Type B pancreatic cell (in vitro differentiated cells): ENCODE measurements around the gene SEPTIN6. TPM values are rescaled to one million over a fixed set of nuclear protein-coding genes. Genes with fewer than 3 reads are reported as not detected.

Experiments used
- DNase-seq: peaks from one replicate; pipeline ENCODE4 v3.0.0; 2021; ENCODE audit warnings: mixed read lengths; ENCODE audit not compliant: unreplicated experiment; ENCODE audit errors: extremely low spot score
- H3K27ac Mint-ChIP-seq: 2 replicates; pipeline ENCODE4 v1.8.0; 2021; ENCODE audit warnings: mild to moderate bottlenecking, mixed read lengths
- H3K27me3 Mint-ChIP-seq: 2 replicates; pipeline ENCODE4 v1.8.0; 2021; ENCODE audit warnings: mixed read lengths
- H3K36me3 Mint-ChIP-seq: 2 replicates; pipeline ENCODE4 v1.8.0; 2021; ENCODE audit warnings: mixed read lengths
- H3K4me1 Mint-ChIP-seq: one replicate; pipeline ENCODE4 v1.8.0; 2021; ENCODE audit warnings: mixed read lengths; ENCODE audit not compliant: unreplicated experiment
- H3K4me3 Mint-ChIP-seq: 2 replicates; pipeline ENCODE4 v1.8.0; 2021; ENCODE audit warnings: mild to moderate bottlenecking, mixed read lengths
- H3K9me3 Mint-ChIP-seq: 2 replicates; pipeline ENCODE4 v1.8.0; 2021; ENCODE audit warnings: mixed read lengths
- CTCF ChIP-seq: fragments of 200-600 bp; sonication (generic); conservative IDR thresholded peaks from 2 replicates; pipeline ENCODE4 v1.5.0; 2021; ENCODE audit warnings: antibody characterized with exemption, mild to moderate bottlenecking
- total RNA-seq: library from RNA; stranded (reverse); gene quantifications from 2 replicates; pipeline ENCODE4 v1.2.1, GENCODE V29; 2021; ENCODE audit warnings: low replicate concordance

SEPTIN6 gene
- total RNA-seq, 1 donor from 2014 or later: 70.2 TPM

- Mint-ChIP-seq H3K27me3 (peaks cover 6% of the 10 kb centered on the region), H3K36me3 (no peaks in the 10 kb centered on the region), H3K4me1 (peaks cover 9% of the 10 kb centered on the region), H3K27ac (no peak overlapping the region), H3K9me3 (peaks cover 5% of the 10 kb centered on the region), H3K4me3 (no peak overlapping the region)
- TF ChIP-seq CTCF: no peak
- no peak for DNase-seq
Measured at GRCh38 chrX:119695535-119696050, 2.6 kb upstream of the SEPTIN6 start.

- Mint-ChIP-seq H3K9me3 (peaks cover 5% of the 10 kb centered on the region), H3K4me3 (peak overlapping the region; percentile 5), H3K27me3 (peaks cover 6% of the 10 kb centered on the region), H3K4me1 (peaks cover 9% of the 10 kb centered on the region), H3K27ac (no peak overlapping the region), H3K36me3 (no peaks in the 10 kb centered on the region)
- no peak for TF ChIP-seq CTCF
- DNase-seq: no peak
Measured at GRCh38 chrX:119694601-119695534, 1.9 kb upstream of the SEPTIN6 start.

GRCh38 chrX:119693996-119694451, 1.1 kb upstream of the SEPTIN6 start:
- peaks cover 8% of the 10 kb centered on the region for H3K4me1 Mint-ChIP-seq
- H3K36me3 Mint-ChIP-seq: no peaks in the 10 kb centered on the region
- peaks cover 5% of the 10 kb centered on the region for H3K9me3 Mint-ChIP-seq
- H3K4me3 Mint-ChIP-seq: peak overlapping the region; percentile 47
- H3K27me3 Mint-ChIP-seq: peaks cover 6% of the 10 kb centered on the region
- TF ChIP-seq CTCF: no peak
- no peak overlapping the region for H3K27ac Mint-ChIP-seq
- no peak for DNase-seq

- Mint-ChIP-seq H3K27me3 (peaks cover 3% of the 10 kb centered on the region), H3K9me3 (no peaks in the 10 kb centered on the region), H3K4me3 (peak overlapping the region; percentile 89), H3K36me3 (no peaks in the 10 kb centered on the region), H3K27ac (peak overlapping the region; percentile 27), H3K4me1 (peaks cover 4% of the 10 kb centered on the region)
- DNase-seq: no peak
- TF ChIP-seq CTCF: peak; percentile 20
Measured at GRCh38 chrX:119692191-119693039, 553 bp downstream of the SEPTIN6 start.

GRCh38 chrX:119690921-119691716, 1.8 kb downstream of the SEPTIN6 start:
- Mint-ChIP-seq H3K9me3 (no peaks in the 10 kb centered on the region), H3K4me3 (peak overlapping the region; percentile 89), H3K4me1 (peaks cover 12% of the 10 kb centered on the region), H3K36me3 (no peaks in the 10 kb centered on the region), H3K27me3 (peaks cover 3% of the 10 kb centered on the region), H3K27ac (peak overlapping the region; percentile 79)
- no peak for TF ChIP-seq CTCF
- no peak for DNase-seq
